NCI-H510A (cell line): ENCODE measurements around the gene EBF3.

ENCODE experiments used
- DNase-seq: peaks from one replicate; lab custom pipeline; 2025; lab: John Stamatoyannopoulos, UW

Gene EBF3

DNA sequence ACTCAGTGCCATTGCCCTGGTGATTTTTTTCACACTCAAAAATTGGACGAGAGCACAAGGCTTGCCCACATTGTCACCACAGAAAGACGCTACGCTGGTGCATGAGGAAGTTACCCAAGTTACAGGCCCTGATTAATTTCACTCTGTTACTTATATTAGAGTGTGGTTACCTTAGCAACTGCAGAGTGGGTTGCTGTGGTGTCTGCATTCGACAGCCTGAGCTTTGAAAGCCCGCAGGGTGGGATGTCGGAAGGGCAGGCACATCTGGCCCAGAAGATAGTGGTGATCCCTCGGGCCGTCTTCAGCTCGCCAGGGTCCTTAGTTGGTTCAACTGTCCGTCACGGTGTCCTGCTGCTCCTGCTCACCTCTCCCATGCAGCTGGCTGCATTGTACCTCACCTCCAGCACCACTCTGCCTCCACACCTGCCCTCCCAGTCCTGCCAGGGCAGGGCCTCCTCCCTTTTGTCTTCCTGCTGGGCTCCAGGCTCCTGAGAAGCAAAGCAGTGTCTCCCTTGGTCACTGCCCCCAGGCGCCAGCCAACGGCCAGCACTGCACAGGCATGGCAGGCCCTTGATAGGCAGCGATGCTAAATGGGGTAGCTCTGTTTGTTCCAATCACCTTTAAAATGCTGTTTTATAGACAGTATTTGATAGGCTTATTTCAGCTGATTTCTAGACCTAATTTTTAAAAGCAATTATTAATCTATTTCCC, 167.2 kb downstream of the EBF3 start:
- DNase-seq: no peak

GRCh38 chr10:129793996-129794395, 170.1 kb downstream of the EBF3 start:
- no peak for DNase-seq

DNA sequence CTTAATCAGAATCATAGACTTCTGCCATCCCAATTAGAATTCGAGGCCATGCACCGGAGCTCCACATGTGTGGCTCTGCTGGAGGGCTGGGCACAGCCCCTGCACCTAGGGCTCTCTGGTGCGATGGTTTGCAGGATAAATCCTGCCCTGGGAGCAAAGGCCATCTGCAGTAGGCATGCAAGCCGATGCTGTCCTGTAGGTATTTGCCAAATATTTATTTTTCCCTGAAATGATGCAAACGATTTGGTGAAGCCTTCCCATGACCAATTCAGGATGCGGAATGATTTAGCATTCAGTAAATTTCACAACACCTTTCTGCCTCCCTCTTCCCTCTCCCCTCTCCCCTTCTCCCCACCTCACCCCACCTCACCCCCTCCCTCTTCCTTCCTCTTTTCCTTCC, 170.6 kb downstream of the EBF3 start:
- DNase-seq: no peak

DNA sequence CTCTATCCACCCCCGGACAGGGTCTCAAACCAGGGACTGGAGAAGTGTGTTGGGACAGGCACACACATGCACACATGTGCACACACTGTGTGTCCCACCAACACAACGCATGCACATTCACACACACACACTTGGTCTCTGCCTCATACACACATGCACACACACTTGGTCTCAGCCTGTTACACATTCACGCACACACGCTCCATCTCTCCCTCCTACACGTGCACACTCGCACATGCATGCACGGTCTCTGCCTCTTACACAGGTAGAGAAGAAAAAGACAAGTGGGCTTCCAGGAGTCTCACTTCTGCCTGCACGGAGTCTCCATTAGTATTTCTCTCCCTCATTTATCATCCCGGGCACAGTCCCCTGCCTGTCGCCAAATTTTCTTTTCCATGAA, 171.2 kb downstream of the EBF3 start:
- DNase-seq: no peak

DNA sequence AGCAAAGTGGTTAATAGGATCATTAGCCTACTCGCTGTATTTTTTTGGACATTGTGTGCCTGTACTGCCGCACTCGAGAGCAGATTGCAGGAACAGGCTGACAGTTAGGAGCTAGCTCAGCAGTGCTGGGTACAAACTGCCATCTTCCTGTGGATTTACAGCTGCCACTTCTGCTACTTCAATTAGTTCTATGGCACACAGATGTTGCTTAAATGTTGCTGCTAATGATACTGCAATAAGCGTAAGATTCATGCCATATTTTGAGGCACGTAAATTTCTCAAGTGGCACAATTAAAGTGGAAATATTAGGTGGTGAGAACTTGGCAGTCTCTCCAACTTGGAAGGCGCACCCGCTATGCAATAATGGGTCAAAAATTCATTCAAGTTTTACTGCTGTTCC, 171.9 kb downstream of the EBF3 start:
- no peak for DNase-seq

DNA sequence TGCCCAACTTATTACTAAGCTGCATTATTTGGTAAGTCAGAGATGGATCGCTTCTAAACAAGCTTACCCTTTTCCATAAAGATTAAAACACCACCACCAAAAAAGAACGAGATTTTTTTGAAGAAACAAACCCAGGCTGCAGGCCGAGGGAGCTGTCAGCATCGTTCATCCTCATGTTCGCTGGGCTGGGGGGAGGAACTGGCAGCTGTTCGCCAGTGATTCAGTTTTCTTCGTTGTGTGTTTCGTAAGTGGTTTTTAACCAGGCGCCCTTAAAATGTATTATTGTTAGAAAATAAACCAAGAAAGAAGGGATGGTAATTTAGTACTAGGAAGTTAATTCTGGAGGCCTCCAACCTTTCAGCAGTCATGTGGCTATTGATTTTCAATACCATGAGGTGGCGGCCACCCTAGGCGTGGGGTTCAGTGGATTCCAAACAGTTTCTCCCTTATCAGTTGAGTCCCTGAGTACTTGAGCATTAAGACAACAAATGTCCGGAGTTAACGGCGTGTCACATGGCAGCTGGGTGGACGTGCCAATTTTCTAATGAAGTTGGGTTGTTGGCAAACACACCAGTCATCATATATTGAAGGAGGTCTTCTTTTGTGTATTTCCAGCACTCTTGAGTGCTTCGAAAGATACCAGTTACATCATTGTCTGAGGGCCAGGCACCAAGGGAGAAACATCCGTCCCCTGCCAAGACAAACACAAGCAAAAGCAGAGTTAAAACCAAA, 173.2 kb downstream of the EBF3 start:
- no peak for DNase-seq

DNA sequence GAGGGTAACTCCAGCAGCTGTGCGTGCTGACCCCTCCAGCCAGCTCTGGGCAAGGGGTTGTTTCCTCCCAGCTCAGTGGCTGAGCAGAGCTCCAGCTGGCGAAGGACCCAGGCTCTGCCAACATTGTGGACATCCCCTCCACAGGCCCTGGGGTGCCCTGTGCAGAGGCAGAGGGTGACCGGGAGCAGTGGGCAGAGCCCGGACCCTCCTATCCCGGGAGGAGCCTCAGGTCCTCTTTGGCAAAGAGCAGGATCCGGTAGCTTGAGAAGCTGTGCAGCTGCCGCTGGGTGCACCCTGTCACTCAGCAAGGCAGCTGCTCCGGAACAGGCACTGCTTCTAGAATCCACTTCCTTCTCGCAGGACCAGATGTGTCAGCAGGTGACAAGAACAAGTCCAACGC, 175.9 kb downstream of the EBF3 start:
- DNase-seq: no peak

GRCh38 chr10:129787557-129787956, 176.5 kb downstream of the EBF3 start:
- no peak for DNase-seq

- DNase-seq: no peak
Observed at GRCh38 chr10:129786216-129786615, 177.9 kb downstream of the EBF3 start.

- no peak for DNase-seq
Observed at GRCh38 chr10:129785536-129785981, 178.5 kb downstream of the EBF3 start.
